HG03378 (cell line): ENCODE results near the gene GNG8.

Source experiments
- ATAC-seq: cut with Tn5 transposase; IDR thresholded peaks from one replicate; pipeline ENCODE4 v1.9.1; 2021; ENCODE audit warnings: mild to moderate bottlenecking, moderate library complexity; ENCODE audit not compliant: unreplicated experiment

Gene GNG8

DNA sequence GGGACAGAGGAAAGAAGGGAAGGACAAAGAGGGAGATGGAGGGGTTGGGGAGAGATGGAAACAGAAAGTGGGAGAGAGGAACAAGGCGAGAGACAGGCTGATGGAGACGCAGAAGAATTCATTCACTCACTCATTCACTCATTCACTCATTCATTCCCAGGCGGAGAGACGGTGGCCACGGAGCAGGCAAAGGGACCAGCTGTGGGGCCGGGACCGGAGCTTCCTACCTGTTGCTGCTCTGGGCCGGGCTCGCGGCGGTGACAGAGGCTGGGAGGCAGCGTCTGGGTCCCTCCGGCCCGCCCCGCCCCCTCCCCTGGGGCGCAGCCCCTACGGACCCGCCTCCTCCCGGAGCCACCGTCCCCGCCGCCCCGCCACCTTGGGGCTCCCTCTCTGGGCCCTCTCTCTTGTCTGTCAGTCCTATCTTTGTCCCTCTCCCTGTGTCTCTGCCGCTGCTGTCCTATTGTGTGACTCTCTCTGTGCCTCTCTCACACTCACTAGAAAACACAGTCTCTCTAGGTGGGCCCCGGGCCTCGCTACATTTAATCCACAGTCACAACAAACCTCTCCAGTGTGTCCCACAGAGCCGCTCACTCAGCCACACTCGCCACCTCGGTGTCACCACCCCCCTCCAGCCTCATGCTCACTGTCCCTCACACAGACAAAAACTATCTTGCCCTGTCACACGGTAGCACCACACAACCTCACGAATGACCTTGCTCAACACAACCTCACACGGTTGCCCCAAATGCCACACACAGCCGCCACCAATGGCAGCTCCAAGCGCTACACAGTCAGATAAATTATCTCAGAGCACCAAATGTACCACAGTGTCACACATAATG, at the start of gene GNG8:
Gene GNG8 (minus strand): TSS at position 283 of the 842 bp plus-strand sequence. CDS start 1,520 bp downstream, outside the sequence.
- ATAC-seq = no peak

DNA sequence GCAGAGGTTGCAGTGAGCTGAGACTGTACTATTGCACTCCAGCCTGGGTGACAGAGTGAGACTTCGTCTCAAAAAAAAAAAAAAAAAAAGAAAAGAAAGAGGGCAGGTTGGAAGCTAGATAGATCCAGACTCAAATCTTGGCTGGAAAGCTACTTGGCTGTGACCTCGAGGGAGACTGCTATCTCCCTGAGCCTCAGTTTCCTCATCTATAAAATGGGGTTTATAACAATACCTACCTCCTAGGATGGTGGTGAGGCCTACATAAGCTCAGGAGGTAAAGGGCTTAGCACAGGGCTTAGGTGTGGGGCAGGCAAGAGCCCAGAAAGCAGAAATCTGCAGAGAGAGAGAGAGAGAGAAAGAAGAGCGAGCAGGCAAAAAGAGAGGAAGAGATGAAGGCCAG, 49.2 kb upstream of the GNG8 start:
- ATAC-seq = no peak

DNA sequence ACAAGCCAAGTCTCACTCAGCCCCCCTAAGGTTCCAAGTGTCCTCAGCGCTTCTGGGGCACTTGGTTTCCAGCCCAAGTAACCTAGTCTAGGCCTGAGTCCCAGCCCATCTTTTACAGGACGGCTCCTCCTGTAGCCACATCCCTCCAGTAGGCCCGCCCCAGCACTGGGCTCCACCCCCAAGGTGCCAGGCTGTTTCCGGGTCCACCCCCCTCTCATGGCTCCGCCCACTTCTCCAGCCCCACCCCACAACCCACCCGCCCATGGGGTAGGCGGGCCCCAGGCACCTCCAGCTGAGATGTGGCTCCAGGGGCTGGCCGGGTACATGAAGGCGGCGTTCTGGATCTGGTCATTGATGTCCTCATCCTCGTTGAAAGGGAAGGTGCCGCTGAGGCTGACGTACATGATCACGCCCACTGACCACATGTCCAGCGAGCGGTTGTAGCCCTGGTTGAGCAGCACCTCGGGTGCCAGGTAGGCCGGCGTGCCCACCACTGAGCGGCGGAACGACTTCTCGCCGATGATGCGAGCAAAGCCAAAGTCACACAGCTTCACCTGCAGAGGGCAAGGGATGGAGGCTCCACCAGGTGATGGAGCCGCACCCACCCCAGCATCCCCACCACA, 42.2 kb upstream of the GNG8 start:
- ATAC-seq = no peak

DNA sequence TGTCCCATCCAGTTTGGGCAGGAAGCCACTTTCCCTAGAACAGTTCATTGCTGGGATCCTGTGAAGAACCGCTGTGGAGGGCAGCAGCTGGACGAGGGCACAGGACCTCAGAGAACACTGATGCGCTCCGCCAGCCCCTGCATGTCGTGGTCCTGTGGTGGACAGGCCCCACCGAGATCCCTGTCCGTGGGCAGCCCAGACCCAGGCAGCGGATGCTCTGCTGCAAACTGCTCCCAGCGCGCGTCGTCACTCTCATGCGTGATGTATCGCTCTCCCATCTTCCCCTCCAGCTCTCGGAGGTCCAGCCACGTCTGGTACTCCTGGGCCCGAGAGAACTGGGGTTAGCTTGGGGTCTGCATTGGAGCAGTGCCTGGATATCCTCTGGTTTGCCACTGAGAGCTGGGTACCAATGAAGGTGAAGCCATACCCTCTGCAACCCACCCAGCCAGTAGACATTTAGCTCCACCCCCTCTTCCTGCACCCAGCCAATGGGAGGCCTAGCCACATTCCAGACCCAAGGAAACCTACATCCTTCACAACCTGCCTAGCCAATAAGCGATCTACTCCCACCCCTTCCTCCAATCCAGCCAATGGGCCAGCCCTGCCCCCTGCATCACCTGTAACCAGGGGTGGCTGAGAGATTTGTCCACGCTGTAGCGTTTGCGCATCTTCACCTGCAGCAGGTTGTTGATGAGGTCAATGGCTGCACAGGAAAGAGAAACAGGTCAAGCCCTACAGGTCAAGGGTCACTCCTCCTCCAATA, 38.6 kb upstream of the GNG8 start:
- no peak for ATAC-seq

DNA sequence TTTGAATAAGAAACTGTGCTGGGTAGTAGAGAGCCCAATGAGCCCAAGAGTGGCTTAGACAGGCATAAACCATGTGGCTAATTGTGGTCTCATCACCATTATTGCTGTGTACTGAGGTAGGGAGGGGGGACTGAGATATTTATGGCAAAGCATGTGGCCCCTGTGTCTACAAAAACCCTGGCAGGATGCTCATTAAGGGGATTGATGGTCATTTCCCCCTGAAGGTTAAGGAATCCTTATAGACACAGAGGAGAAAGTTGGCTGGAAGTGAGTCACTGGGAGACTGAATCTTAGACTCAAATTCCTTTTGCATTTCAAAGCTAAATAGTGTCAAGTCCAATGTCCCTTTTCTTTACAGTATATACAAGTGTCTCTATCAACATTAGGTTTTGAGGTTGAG, 34.8 kb upstream of the GNG8 start:
- ATAC-seq = no peak

DNA sequence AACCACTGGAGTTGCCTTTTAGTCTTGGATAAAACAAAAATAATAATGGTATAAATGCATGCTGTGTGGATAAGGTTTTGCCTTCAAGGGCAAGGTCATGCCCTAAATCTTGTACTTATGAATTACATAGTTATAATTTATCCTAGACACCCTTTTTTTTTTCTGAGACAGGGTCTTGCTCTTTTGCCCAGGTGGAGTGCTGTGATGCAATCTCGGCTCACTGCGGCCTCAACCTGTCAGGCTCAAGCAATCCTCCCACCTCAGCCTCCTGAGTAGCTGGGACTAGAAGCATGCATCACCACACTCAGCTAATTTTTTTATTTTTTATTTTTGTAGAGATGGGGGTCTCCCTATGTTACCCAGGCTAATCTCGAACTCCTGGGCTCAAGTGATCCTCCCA, 32.7 kb upstream of the GNG8 start:
- no peak for ATAC-seq

DNA sequence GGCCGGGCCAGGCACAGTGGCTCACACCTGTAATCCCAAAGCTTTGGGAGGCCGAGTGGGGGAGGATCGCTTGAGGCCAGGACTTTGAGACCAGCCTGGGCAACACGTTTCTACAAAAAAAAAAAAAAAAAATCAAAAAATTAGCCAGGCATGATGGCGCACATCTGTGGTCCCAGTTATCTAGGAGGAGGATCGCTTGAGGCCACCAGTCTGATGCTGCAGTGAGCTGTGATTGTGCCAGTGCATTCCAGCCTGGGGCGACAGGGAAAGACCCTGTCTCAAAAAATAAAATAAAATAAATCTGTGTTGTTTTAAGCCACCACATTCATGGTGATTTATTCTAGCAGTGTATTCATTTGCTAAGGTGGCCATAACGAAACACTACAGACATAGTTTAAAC, 29.1 kb upstream of the GNG8 start:
- no peak for ATAC-seq

DNA sequence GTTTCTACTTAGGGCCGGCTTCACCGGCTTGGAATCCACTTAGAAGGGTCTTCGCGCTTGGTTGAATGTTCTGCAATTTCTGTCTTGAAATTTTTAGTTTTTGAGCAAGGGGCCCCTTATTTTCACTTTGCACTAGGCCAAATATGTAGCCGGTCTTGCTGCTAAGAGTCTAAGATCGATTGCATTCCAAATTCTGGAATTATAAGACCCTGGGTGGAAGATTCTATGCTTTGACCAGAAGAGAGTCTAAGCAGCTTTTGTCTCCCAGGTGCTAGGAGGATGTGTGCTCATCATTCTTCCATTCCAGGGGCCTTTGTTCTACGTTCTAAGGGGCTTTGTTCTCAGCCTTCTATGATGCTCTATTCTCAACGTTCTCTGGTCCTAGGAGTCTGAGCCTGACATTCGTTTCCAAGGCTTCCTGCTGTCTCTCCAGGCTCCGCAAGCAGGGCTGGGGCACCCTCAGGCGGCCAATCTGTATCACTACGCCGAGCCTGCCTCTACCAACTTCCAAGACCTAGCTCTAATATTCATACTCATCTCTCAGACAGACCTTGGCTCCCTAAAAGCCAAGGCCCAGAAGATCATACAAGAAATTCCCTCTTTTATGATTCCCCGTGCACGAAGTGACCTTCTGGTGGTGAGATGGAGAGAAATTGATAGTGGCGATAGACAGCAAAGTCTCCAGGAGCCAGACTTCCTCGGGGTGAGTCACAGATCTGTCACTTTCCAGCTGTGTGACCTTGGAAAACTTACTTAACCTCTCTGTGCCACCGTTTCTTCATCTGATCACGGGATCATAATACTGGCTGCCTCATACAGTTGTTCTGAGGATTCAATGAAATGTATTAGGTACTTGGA, 26.0 kb upstream of the GNG8 start:
- no peak for ATAC-seq

DNA sequence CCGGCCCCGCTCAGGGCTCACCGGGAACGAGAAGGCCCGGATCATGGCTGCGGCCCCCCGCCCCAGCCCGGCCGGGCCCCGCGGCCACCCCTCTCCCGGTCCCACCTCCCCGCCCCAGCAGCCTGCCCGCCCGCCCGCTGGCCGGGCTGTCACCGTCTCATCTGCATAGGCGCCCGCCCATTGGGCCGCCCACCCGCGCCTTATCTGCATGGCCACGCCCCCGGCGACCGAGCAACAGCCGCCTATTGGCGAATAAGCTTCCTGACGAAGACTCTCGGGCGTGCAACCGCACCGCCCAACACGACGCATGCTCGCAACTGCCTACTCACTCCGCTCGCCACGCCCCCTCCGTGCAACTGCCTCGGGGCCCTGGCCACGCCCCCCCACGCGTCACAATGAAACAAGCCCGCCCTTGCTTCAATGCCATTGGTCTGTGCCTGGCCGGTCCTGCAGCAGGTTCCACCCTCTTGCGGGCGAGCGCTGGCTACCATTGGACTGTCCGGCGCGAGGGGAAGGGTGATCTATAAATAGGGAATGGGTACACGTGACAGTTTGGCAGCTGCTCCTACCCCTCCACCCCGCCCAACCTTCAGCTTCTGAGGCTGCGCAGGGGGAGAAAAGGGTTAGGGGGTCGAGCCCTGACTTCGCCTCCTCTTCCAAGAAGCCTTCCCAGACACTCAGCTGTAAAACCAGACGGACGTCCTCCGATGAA, 25.2 kb upstream of the GNG8 start, which contains the start of gene DACT3:
Gene DACT3 (minus strand): TSS at position 163 of the 712 bp plus-strand sequence. CDS start 118 bp downstream, at position 45.
- peak; percentile 90 for ATAC-seq

DNA sequence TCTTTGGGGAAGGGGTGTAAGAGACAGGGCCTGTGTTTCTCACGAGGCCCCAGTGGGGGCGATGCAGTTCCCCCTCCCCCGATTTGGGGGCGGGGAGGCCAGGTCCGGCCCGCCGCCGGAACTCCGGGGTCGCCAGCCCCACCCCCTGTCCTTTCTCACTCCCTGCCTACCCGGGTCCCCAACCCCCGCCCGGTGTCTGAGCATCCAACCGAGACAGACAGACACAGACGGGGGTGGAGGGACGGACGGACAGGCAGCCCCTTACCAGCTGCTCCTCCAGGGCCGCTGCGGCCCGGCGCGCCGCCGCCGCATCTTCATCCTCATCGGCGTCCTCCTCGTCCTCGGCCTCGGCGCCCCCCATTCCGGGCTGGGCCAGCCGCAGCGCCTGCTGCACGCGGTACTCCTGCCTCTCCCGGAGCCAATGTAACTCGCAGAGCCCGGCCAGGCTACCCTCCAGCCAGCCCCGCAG, 24.6 kb upstream of the GNG8 start:
- peak; percentile 6 for ATAC-seq

DNA sequence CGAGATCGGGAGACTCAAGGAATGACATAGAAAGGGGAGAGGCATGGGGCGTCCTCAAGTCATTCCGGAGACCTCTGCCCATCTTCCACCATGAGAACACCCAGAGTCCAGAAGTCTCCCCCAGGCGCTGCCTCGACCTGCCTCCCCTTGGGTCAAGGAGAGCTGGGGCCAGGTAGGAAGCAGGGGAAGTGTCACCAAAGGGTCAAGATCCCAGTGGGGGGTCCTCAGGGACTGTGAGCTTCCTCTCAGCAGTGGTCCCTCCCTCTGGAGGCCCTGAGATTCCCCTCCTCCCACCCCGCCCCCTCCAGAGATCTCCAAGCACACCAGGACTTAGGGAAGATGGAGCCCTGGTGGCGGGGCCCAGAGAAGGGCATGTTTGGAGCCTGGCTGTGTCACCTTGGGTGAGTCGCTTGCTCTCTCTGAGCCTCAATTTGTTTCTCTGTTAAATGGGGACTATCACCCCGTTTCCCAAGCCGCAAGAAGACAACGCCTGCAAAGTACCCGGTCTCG, 24.1 kb upstream of the GNG8 start:
- ATAC-seq = no peak

DNA sequence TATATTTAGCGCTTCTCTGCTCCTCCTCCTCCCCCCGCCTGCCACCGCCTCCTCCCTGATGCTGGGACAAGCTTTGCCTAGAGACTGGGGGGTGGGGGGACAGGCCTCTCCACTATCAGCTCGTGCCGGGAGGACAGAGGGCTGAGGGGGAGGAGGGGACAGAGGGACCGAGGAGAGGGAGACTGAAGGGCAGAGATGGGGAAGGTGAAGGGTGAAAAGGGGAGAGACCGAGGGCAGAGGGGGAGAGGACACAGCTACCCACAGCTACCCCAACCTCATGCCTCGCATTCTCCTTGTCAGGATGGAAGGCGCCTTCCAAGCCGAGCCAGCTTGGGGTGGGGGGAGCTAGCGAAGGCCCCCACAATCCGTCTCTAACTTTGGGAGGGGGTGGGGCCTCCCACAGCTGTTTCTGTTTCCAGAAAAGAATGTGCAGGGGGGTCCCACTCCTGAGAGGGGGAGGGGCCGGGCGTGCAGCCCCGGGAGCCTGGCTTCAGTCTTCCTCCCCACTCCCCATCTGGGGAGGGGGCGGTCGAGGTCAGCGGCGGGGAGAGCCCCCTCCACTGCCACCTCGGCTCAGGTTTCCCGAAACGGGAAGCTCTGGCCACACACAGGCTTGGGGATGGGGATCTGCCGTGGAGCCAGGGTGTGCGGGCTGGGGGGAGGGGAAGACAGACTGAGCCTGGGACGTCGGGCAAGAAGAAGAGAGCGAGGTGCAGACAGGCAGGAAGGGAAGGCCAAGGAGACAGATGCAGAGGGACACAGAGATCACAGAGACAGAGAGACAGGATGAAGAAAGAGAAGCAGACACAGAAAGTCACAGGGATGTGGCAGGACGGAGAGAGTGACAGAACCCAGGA, 23.4 kb upstream of the GNG8 start:
- ATAC-seq = no peak

DNA sequence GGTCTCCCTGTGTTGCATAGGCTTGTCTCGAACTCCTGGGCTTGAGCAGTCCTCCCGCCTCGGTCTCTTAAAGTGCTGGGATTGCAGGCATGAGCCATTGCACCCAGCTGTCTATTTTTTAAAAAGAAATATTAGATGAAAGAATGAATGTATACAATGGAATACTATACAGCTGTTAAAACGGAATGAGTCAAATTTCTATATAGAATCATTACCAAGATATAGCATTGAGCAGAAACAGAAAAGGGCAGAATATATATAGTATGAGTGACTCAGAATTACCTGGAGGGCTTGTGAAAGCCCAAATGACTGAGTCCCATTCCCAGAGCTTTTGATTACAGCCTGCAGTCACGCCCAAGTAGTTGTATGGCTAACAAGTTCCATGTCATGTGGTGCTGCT, 20.5 kb upstream of the GNG8 start:
- no peak for ATAC-seq

DNA sequence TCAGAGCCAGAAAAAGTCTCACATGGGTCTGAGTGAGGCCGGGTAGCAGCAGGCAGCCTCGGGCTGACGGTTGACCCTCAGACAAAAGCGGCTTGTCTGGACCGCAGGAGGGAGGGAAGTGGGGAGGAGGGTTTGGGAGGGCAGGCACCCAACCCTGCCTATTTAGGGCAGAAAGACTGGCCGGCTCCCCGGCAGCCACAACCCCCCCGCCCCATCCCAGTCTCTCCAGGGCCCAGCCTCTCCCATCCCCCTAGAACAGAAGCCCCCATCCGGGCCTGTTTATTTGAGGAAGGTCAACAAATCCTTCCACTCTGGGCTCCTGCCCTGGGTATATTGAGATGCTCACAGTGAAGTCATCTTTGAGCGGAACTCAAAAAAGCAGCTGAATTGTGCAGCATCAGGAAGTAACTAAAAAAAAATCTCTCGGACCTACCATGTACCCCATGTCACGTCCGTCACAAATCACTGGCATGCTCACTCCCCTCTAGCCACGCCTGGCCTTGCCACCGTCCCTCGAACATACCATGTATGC, 18.7 kb upstream of the GNG8 start:
- ATAC-seq = no peak

DNA sequence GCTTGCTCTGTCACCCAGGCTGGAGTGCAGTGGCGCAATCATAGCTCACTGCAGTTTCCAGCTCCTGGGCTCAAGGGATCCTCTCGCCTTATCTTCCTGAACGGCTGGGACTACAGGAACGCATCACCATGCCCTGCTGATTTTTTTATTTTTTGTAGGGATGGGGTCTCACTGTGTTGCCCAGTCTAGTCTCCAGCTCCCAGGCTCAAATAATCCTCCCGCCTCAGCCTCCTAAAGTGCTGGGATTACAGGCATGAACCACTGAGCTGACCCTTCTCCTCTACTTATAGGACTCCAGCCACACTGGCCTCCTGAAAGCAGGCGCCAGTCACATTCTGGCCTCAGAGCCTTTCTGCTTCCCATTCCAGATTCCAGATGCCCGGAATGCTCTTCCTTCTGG, 14.4 kb upstream of the GNG8 start:
- ATAC-seq = no peak

DNA sequence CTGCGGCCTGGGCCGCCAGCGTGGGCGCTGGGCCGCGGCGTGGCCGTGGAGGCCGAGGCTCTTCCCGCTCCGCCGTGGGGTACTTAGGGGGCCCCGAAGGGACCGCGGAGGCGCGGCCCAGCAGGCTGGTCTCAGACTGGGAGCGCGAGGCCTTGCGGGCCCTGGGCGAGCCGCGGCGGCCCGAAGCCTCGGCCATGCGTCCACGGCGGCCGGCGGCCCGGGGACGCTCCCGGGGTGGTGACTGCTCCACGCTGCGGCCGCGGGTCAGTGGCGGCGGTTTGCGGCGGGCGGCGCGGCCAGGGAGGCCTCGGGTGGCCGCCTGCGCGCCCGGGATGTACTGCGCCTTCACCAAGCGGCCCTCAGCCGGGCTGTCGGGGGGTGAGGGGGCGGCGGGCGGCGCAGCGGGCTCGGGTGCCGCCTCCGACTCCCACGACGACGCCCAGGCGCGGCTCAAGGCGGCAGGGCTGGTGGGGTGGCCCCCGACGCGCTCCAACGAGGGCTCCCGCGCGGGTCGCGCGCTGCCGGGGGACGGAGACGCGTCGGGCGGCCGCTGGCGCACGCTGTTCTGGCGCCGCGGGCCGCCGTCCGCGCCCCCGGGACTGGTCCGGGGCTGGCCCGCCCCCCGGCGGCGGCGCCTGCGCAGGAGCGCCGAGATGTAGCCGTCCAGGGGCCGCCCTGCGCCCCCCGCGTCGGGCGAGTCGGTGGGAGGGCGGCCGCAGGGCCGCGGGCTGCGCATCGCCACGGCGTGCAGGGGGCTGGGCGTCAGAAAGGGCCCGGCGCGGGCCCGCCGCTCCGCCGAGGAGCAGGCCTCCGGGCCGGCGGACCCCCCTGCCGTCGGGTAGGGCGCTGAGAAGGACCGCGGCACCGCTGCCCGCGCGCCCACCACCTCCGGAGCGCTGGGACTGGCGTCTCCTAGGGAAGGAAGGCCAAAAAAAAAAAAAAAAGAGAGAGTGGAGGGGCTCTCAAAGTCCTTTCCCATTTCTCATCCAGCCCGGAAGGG, 13.3 kb upstream of the GNG8 start:
- ATAC-seq = no peak
